ENCODE measurements around the gene P2RY13. TPM values are rescaled to one million over a fixed set of nuclear protein-coding genes. Genes with fewer than 3 reads are reported as not detected.

P2RY13 gene
- total and polyA plus RNA-seq, 2 of the 4 experiments (the other 2 are of a cell fraction), result not detected

GRCh38 chr3:151362751-151363174 is 33.4 kb upstream of the P2RY13 start:
- no peaks in the 10 kb centered on the region for H3K9me3 ChIP-seq (ENCODE audit: control insufficient read depth, insufficient read depth, low read length)
- no peak overlapping the region; the same call in 1 of the 2 replicates for H4K5ac ChIP-seq (ENCODE audit: low read depth, low read length)
- peaks cover 5% of the 10 kb centered on the region for H3K4me1 ChIP-seq (ENCODE audit: control insufficient read depth, insufficient read depth, low read length)
- WGBS, 2 experiments (ENCODE audit: extremely low coverage in 2 of 2, insufficient read length in 1 of 2), result no CpG with 5 or more reads among the region's 3 CpGs
- H3K4ac ChIP-seq (ENCODE audit: low read depth, low read length), result no peak overlapping the region
- H2BK120ac ChIP-seq (ENCODE audit: low read depth, low read length), result no peak overlapping the region
- H3K23ac ChIP-seq (ENCODE audit: low read depth, low read length), result no peak overlapping the region
- no peaks in the 10 kb centered on the region for H3K79me1 ChIP-seq (ENCODE audit: low read depth in 1 of 2, low read length in 2 of 2)
- DNase-seq (no peak), ATAC-seq (ENCODE audit: low read depth) (peak; percentile 86)
- no peak overlapping the region for H2AFZ ChIP-seq (replicated peaks; ENCODE audit: low read length, poor library complexity)
- no peak overlapping the region for H3K9ac ChIP-seq (ENCODE audit: low read depth, low read length)
- H2BK5ac ChIP-seq (ENCODE audit: low read depth, low read length, poor library complexity, severe bottlenecking), result no peak overlapping the region
- CTCF ChIA-PET, result interaction anchor here (0.5 to 0.6 kb wide), 2 partner anchors 11 to 485 kb away, joined by 3 read pairs; no protein-coding TSS in a partner anchor
- H4K8ac ChIP-seq (ENCODE audit: low read depth in 2 of 2, low read length in 2 of 2), result no peak overlapping the region
- POLR2A ChIA-PET (ENCODE audit: unreplicated experiment), result interaction anchor here (0.6 kb wide), 1 partner anchor 1454 kb away, joined by 3 read pairs; no protein-coding TSS in a partner anchor
- H2AK9ac ChIP-seq (replicated peaks; ENCODE audit: low read depth, low read length, poor library complexity), result no peak overlapping the region
- H3K14ac ChIP-seq (replicated peaks; ENCODE audit: low read depth, low read length), result no peak overlapping the region
- intact Hi-C loops (cut with micrococcal nuclease) (loop anchor here (1.0 kb wide), 1 partner anchor 16 kb away; no protein-coding TSS in a partner anchor), dilution Hi-C loops (cut with HindIII; ENCODE audit: low sequenced_read_pairs, unreplicated experiment) (no loop called here), in situ Hi-C loops (cut with MboI; ENCODE audit: low sequenced_read_pairs) (no loop called here)
- no TSS peak for BruUV-seq (replicated peaks)
- H3K36me3 ChIP-seq (ENCODE audit: control insufficient read depth, insufficient read depth, low read length), result no peaks in the 10 kb centered on the region
- peak overlapping the region; percentile 55 for H3K4me2 ChIP-seq (ENCODE audit: low read depth, low read length)
- no peak overlapping the region for H2BK20ac ChIP-seq (ENCODE audit: low read depth, low read length)
- H2BK15ac ChIP-seq (ENCODE audit: low read depth, low read length), result no peak overlapping the region
- no peaks in the 10 kb centered on the region for H3K27me3 ChIP-seq (ENCODE audit: control insufficient read depth, insufficient read depth, low read length)
- H2AK5ac ChIP-seq (ENCODE audit: low read depth, low read length), result no peak overlapping the region
- no peak overlapping the region for H3K56ac ChIP-seq (ENCODE audit: extremely low read depth, insufficient read depth, low read length)
- no peaks in the 10 kb centered on the region for H4K20me1 ChIP-seq (ENCODE audit: insufficient read depth, low read length)
- H3K4me3 ChIP-seq (ENCODE audit: insufficient read depth, low read depth, low read length), result no peak overlapping the region
- H3K9me1 ChIP-seq (ENCODE audit: insufficient read depth, low read length), result no peaks in the 10 kb centered on the region
- H4K91ac ChIP-seq (ENCODE audit: insufficient read depth, low read depth, low read length), result no peak overlapping the region
- H3K18ac ChIP-seq (ENCODE audit: low read depth, low read length), result 0 out of 2 replicates have a peak overlapping the region, but pooled peaks have one; percentile 28
- TF ChIP-seq CHD1 (IDR thresholded peaks at IDR 0.05; ENCODE audit: low read depth, low read length), result no peak
- TF ChIP-seq RFX5 (IDR thresholded peaks at IDR 0.05; ENCODE audit: low read depth, low read length), result no peak
- TF ChIP-seq POLR2A (IDR thresholded peaks at IDR 0.05; ENCODE audit: low read depth, low read length), result no peak
- H3K27ac ChIP-seq (ENCODE audit: insufficient read depth, low read length), result no peak overlapping the region

All from IMR-90 (cell line).